OCI-LY1 (cell line): Measurements from ENCODE around the gene ATP11C.

Experiments used
- CTCF ChIP-seq: fragments of 200-600 bp; sonication (generic), shearing (Covaris generic); IDR thresholded peaks from 2 replicates; pipeline ENCODE4 v1.5.1; 2017; ENCODE audit warnings: mild to moderate bottlenecking, antibody characterized with exemption, low read length, moderate library complexity, mixed read lengths
- EZH2 ChIP-seq: fragments of 200-600 bp; sonication (generic), shearing (Covaris generic); IDR thresholded peaks from 2 replicates; pipeline ENCODE4 v1.8.0; 2017; ENCODE audit warnings: borderline replicate concordance, mixed run types, mild to moderate bottlenecking, antibody characterized with exemption, low read length, moderate library complexity, mixed read lengths

GRCh38 chrX:139936259-139936658 is 3.4 kb upstream of the ATP11C start:
- TF ChIP-seq EZH2: no peak
- peak; percentile 12; the same call in 1 of the 2 replicates for TF ChIP-seq CTCF
